ENCODE data around the gene ITIH1. TPM values are rescaled to one million over a fixed set of nuclear protein-coding genes. Genes with fewer than 3 reads are reported as not detected.

The ITIH1 gene
- total RNA-seq, 1 experiment from 2014 or later, result not detected

- Histone ChIP-seq H3K4me2 (ENCODE audit: insufficient read depth, insufficient read length, low read length) (no peak overlapping the region), H2BK12ac (ENCODE audit: insufficient read length, low read depth, low read length) (no peak overlapping the region), H3K27ac (ENCODE audit: insufficient read length, low read depth, low read length) (no peak overlapping the region), H3K9me3 (ENCODE audit: control insufficient read depth, low read depth, low read length) (no peaks in the 10 kb centered on the region), H3K23ac (ENCODE audit: insufficient read length, low read depth, low read length) (no peak overlapping the region), H3K79me2 (ENCODE audit: insufficient read depth, low read length) (no peaks in the 10 kb centered on the region), H4K91ac (ENCODE audit: insufficient read length, low read depth, low read length) (no peak overlapping the region), H2BK20ac (ENCODE audit: low read depth, low read length, poor library complexity, severe bottlenecking) (no peak overlapping the region), H3K23me2 (ENCODE audit: insufficient read length, low read depth, low read length, poor library complexity, severe bottlenecking) (no peaks in the 10 kb centered on the region), H3T11ph (ENCODE audit: low read length) (no peak overlapping the region), H4K5ac (ENCODE audit: insufficient read length, low read depth, low read length) (no peak overlapping the region), H3K4ac (ENCODE audit: low read depth, low read length) (no peak overlapping the region), H3K4me1 (ENCODE audit: insufficient read depth, low read length) (no peaks in the 10 kb centered on the region), H3K56ac (ENCODE audit: insufficient read length, low read depth, low read length) (no peak overlapping the region), H3K18ac (ENCODE audit: insufficient read length, low read depth, low read length) (no peak overlapping the region), H2AFZ (ENCODE audit: low read length) (no peak overlapping the region), H4K8ac (replicated peaks; ENCODE audit: insufficient read length, low read depth, low read length) (no peak overlapping the region), H3K9ac (ENCODE audit: extremely low read depth, insufficient read length, low read length) (no peak overlapping the region), H3K79me1 (ENCODE audit: insufficient read depth, low read depth, low read length, poor library complexity, severe bottlenecking) (no peaks in the 10 kb centered on the region), H2BK120ac (ENCODE audit: low read depth, low read length, poor library complexity, severe bottlenecking) (no peak overlapping the region), H2BK5ac (ENCODE audit: insufficient read length, low read length) (no peak overlapping the region), H3K14ac (ENCODE audit: insufficient read depth, low read length) (no peak overlapping the region), H2BK15ac (ENCODE audit: low read depth, low read length) (no peak overlapping the region), H4K20me1 (ENCODE audit: control insufficient read depth, insufficient read depth, insufficient read length) (no peaks in the 10 kb centered on the region), H3K27me3 (ENCODE audit: insufficient read depth, low read length) (no peaks in the 10 kb centered on the region), H2AK5ac (ENCODE audit: insufficient read length, low read length) (no peak overlapping the region)
- H3K9me3 Mint-ChIP-seq, result no peaks in the 10 kb centered on the region; a peak in 1 of 5 replicates
- no peak; the same call in 2 of the 3 replicates for TF ChIP-seq CTCF (conservative IDR thresholded peaks at IDR 0.05)
- no peak for DNase-seq
- H3K27me3 Mint-ChIP-seq (ENCODE audit: low read depth), result peaks cover 2% of the 10 kb centered on the region
- no peaks in the 10 kb centered on the region for H3K4me1 Mint-ChIP-seq
- no peaks in the 10 kb centered on the region; a peak in 2 of 7 replicates for H3K36me3 Mint-ChIP-seq (ENCODE audit: insufficient read depth in 1 of 3, low read depth in 3 of 3)
- H3K4me3 Mint-ChIP-seq, result no peak overlapping the region
- no CpG with 5 or more reads among the region's 17 CpGs for WGBS (ENCODE audit: extremely low coverage, insufficient read length, low lambda C conversion rate)
- H3K27ac Mint-ChIP-seq, result no peak overlapping the region; a peak in 1 of 7 replicates
Measured at GRCh38 chr3:52787672-52788625, 10.6 kb downstream of the ITIH1 start.
